Stomach (tissue), 4 donors: Measurements from ENCODE around the gene TRPV4.

ENCODE experiments used
- CTCF ChIP-seq, 7 experiments: fragments of 450-650 bp in 4 of 7; fragments of 200-600 bp in 3 of 7; sonication (generic) in 3 of 7; IDR thresholded peaks; one replicate each; pipeline ENCODE4 v1.5.1; 2016 to 2019; ENCODE audit warnings: antibody characterized with exemption in 7 of 7, control low read depth in 2 of 7, mild to moderate bottlenecking in 1 of 7
- POLR2A ChIP-seq, 4 donors: fragments of 450-650 bp; IDR thresholded peaks; one replicate each; pipeline ENCODE4 v1.6.1; 2016; ENCODE audit warnings: antibody characterized with exemption in 4 of 4, control low read depth in 2 of 4, mild to moderate bottlenecking in 1 of 4, moderate library complexity in 1 of 4
- POLR2AphosphoS5 ChIP-seq, 3 donors: sonication (generic); formaldehyde crosslinking; IDR thresholded peaks; one replicate each; pipeline ENCODE4 v1.6.1; 2016; ENCODE audit warnings: antibody characterized with exemption in 3 of 3

GRCh38 chr12:109847142-109847735 is 14.0 kb upstream of the TRPV4 start:
- TF ChIP-seq CTCF (IDR thresholded peaks at IDR 0.05): no peak
- no peak for TF ChIP-seq POLR2A (IDR thresholded peaks at IDR 0.05)
- no peak for TF ChIP-seq POLR2AphosphoS5 (IDR thresholded peaks at IDR 0.05)
